Measurements from ENCODE around the gene MAP7D1.
A peak's percentile ranks its signal among the peaks of the same experiment; 100 is the strongest.
"Not testable (repeated sequence)": the region's sequence is repeated elsewhere in the genome, so short reads cannot be mapped to it uniquely, and the experiment has no call there.

The MAP7D1 gene

GRCh38 chr1:36222481-36223380, 66.8 kb downstream of the MAP7D1 start:
- H3K27me3 ChIP-seq (replicated peaks; ENCODE audit: control insufficient read depth, insufficient read depth, low read length): no peaks in the 10 kb centered on the region
- H3K36me3 ChIP-seq (ENCODE audit: control insufficient read depth, insufficient read depth, low read length): no peaks in the 10 kb centered on the region; the same call in none of the 2 replicates
- H3K4me3 ChIP-seq (replicated peaks; ENCODE audit: low read depth, low read length): peak overlapping the region; percentile 70
- DNase-seq (ENCODE audit: extremely low read depth, insufficient read length): no peak
- no peak for TF ChIP-seq CTCF (IDR thresholded peaks at IDR 0.05; ENCODE audit: insufficient read depth, low read length, poor library complexity, severe bottlenecking)

GRCh38 chr1:36223381-36223995, 67.5 kb downstream of the MAP7D1 start:
- peak; percentile 48 for DNase-seq (ENCODE audit: extremely low read depth, insufficient read length)

GRCh38 chr1:36223996-36224536, 68.1 kb downstream of the MAP7D1 start, which contains the start of gene THRAP3:
THRAP3 (plus strand) TSS chr1:36224443; CDS start chr1:36282564, 58,121 bp downstream.
- TF ChIP-seq CTCF (IDR thresholded peaks at IDR 0.05; ENCODE audit: insufficient read depth, low read length, poor library complexity, severe bottlenecking): no peak
- Histone ChIP-seq H3K27me3 (replicated peaks; ENCODE audit: control insufficient read depth, insufficient read depth, low read length) (no peaks in the 10 kb centered on the region), H3K36me3 (ENCODE audit: control insufficient read depth, insufficient read depth, low read length) (no peaks in the 10 kb centered on the region; the same call in none of the 2 replicates), H3K4me3 (replicated peaks; ENCODE audit: low read depth, low read length) (peak within 1 kb of the TSS; percentile 78)
- DNase-seq (ENCODE audit: extremely low read depth, insufficient read length): peak; percentile 100

More at GRCh38 chr1:36223381-36223995, 67.5 kb downstream of the MAP7D1 start:
- no peak for TF ChIP-seq CTCF (IDR thresholded peaks at IDR 0.05; ENCODE audit: insufficient read depth, low read length, poor library complexity, severe bottlenecking)
- Histone ChIP-seq H3K27me3 (replicated peaks; ENCODE audit: control insufficient read depth, insufficient read depth, low read length) (no peaks in the 10 kb centered on the region), H3K36me3 (ENCODE audit: control insufficient read depth, insufficient read depth, low read length) (no peaks in the 10 kb centered on the region; the same call in none of the 2 replicates), H3K4me3 (replicated peaks; ENCODE audit: low read depth, low read length) (peak overlapping the region; percentile 70)

- no peaks in the 10 kb centered on the region; the same call in none of the 2 replicates for H3K36me3 ChIP-seq (ENCODE audit: control insufficient read depth, insufficient read depth, low read length)
- TF ChIP-seq CTCF (IDR thresholded peaks at IDR 0.05; ENCODE audit: insufficient read depth, low read length, poor library complexity, severe bottlenecking): no peak
- peak overlapping the region; percentile 78 for H3K4me3 ChIP-seq (replicated peaks; ENCODE audit: low read depth, low read length)
- H3K27me3 ChIP-seq (replicated peaks; ENCODE audit: control insufficient read depth, insufficient read depth, low read length): no peaks in the 10 kb centered on the region
- no peak for DNase-seq (ENCODE audit: extremely low read depth, insufficient read length)
Observed at GRCh38 chr1:36224537-36225282, 68.8 kb downstream of the MAP7D1 start.

- Histone ChIP-seq H3K36me3 (ENCODE audit: control insufficient read depth, insufficient read depth, low read length) (no peaks in the 10 kb centered on the region; the same call in none of the 2 replicates), H3K27me3 (replicated peaks; ENCODE audit: control insufficient read depth, insufficient read depth, low read length) (no peaks in the 10 kb centered on the region), H3K4me3 (replicated peaks; ENCODE audit: low read depth, low read length) (peak overlapping the region; percentile 78)
- TF ChIP-seq CTCF (IDR thresholded peaks at IDR 0.05; ENCODE audit: insufficient read depth, low read length, poor library complexity, severe bottlenecking): no peak
- DNase-seq (ENCODE audit: extremely low read depth, insufficient read length): no peak
Observed at GRCh38 chr1:36225283-36225899, 69.4 kb downstream of the MAP7D1 start.

- H3K27me3 ChIP-seq (replicated peaks; ENCODE audit: control insufficient read depth, insufficient read depth, low read length); DNase-seq (ENCODE audit: extremely low read depth, insufficient read length); H3K4me3 ChIP-seq (replicated peaks; ENCODE audit: low read depth, low read length); H3K36me3 ChIP-seq (ENCODE audit: control insufficient read depth, insufficient read depth, low read length): not testable (repeated sequence)
Observed at GRCh38 chr1:36230279-36230678, 74.3 kb downstream of the MAP7D1 start.

Data from GM06990 (cell line).